Ovary (tissue), 3 donors: ENCODE measurements around the gene PADI2.

ENCODE experiments used
- CTCF ChIP-seq, 3 donors: fragments of 450-650 bp in 2 of 3; fragments of 200-600 bp in 1 of 3; IDR thresholded peaks; one replicate each; pipeline versions ENCODE4 v1.5.1 to v1.8.0; 2016 to 2022; ENCODE audit warnings: antibody characterized with exemption in 3 of 3, mild to moderate bottlenecking in 1 of 3
- EP300 ChIP-seq: sonication (generic); formaldehyde crosslinking; IDR thresholded peaks from one replicate; pipeline ENCODE4 v1.6.1; 2017; ENCODE audit warnings: antibody characterized with exemption
- POLR2A ChIP-seq: fragments of 450-650 bp; IDR thresholded peaks from one replicate; pipeline ENCODE4 v1.6.1; 2017; ENCODE audit warnings: antibody characterized with exemption, mild to moderate bottlenecking, moderate library complexity
- donor health status: DM: no; HTN: no; CAD: no.

GRCh38 chr1:17047924-17048323 is 71.3 kb downstream of the PADI2 start:
- TF ChIP-seq CTCF (IDR thresholded peaks at IDR 0.05) = no peak
- TF ChIP-seq POLR2A = no peak
- TF ChIP-seq EP300 = no peak
